ENCODE data around the gene MOAP1.
"Not testable (repeated sequence)": the region's sequence is repeated elsewhere in the genome, so short reads cannot be mapped to it uniquely, and the experiment has no call there.

MOAP1 gene, protein sequence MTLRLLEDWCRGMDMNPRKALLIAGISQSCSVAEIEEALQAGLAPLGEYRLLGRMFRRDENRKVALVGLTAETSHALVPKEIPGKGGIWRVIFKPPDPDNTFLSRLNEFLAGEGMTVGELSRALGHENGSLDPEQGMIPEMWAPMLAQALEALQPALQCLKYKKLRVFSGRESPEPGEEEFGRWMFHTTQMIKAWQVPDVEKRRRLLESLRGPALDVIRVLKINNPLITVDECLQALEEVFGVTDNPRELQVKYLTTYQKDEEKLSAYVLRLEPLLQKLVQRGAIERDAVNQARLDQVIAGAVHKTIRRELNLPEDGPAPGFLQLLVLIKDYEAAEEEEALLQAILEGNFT

DNA sequence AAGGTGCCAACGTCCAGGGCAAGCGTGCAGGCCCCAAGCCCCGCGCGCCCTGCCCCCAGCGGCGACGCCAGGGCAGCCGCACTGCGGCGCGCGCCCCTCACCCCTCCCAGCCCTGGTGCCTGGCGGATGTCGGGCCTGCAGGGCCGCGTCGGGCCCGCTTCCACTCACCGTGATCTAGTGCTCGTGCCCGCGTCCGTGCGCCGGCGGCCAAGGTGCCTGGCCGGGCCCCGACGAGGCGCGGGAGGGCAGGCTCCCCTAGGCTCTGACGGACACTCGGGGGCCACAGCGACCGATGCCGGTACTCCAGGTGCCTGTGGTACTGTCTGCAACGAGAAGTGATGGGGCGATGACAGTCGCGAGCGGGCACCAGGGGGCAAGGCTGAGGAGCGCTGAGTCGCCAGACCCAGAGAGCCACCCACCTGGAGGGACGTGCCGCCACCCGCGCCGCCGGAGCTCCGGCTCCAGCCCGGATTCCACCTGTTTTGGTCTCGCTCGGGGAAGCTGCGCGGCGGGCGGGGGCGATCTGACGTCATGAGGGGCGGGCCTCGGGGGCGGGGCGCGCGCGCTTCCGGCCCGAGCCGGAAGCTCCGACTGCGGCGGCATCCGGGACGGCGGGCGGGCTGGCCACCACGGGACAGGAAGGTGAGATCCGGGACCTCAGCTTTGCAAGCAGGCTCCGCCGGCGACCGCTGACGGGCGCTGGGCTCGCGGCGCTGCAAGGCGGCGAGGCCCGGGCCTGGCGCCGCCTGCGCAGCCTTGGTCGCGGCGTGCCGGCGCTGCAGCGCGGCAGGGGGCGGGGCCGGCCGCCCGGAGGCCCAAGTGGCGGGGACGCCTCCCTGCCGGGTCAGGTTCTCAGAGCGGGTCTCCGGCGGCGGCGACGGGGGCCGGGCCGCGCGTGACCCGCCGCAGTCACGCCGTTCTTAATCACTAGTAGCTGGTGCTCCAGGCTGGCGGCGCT, at the start of gene MOAP1, which contains the start of gene LYSET:
TSS of gene MOAP1 (minus strand) at position 507 of the 958 bp plus-strand sequence. CDS start 655 bp downstream, outside the sequence.
TSS of gene LYSET (plus strand) at position 927 of the 958 bp plus-strand sequence. CDS start 89 bp downstream, outside the sequence.
- TF ChIP-seq, protein P1, sequence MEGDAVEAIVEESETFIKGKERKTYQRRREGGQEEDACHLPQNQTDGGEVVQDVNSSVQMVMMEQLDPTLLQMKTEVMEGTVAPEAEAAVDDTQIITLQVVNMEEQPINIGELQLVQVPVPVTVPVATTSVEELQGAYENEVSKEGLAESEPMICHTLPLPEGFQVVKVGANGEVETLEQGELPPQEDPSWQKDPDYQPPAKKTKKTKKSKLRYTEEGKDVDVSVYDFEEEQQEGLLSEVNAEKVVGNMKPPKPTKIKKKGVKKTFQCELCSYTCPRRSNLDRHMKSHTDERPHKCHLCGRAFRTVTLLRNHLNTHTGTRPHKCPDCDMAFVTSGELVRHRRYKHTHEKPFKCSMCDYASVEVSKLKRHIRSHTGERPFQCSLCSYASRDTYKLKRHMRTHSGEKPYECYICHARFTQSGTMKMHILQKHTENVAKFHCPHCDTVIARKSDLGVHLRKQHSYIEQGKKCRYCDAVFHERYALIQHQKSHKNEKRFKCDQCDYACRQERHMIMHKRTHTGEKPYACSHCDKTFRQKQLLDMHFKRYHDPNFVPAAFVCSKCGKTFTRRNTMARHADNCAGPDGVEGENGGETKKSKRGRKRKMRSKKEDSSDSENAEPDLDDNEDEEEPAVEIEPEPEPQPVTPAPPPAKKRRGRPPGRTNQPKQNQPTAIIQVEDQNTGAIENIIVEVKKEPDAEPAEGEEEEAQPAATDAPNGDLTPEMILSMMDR (IDR thresholded peaks at IDR 0.05; ENCODE audit: poor library complexity, severe bottlenecking) = peak; percentile 42
- H3K27ac ChIP-seq (ENCODE audit: poor library complexity, severe bottlenecking) = peak within 1 kb of the TSS; percentile 83
- H3K27me3 ChIP-seq (ENCODE audit: insufficient read depth, poor library complexity, severe bottlenecking) = no peaks in the 10 kb centered on the region
- ATAC-seq (ENCODE audit: low read depth) (peak; percentile 83), DNase-seq (ENCODE audit: low spot score) (peak; percentile 92)
- no peaks in the 10 kb centered on the region for H3K9me3 ChIP-seq (ENCODE audit: severe bottlenecking)
- H3K4me3 ChIP-seq (ENCODE audit: severe bottlenecking) = peak within 1 kb of the TSS; percentile 75
- peaks cover 17% of the 10 kb centered on the region for H3K4me1 ChIP-seq (ENCODE audit: insufficient read depth, poor library complexity, severe bottlenecking)
- H3K36me3 ChIP-seq (ENCODE audit: low read depth) = peaks cover 52% of the 10 kb centered on the region

DNA sequence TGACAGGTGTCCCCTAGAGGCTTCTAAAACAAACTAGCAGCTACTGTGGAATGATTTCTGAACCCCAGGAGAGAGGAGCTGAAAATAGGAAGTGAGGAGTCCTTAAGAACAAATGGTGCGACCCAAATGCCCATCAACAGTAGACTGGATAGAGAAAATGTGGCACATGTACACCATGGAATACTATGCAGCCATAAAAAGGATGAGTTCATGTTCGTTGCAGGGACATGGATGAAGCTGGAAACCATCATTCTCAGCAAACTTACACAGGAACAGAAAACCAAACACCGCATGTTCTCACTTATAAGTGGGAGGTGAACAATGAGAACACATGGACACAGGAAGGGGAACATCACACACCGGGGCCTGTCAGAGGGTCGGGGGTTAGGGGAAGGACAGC, 48.4 kb upstream of the MOAP1 start:
- H3K36me3 ChIP-seq (ENCODE audit: low read depth); H3K27ac ChIP-seq (ENCODE audit: poor library complexity, severe bottlenecking); DNase-seq (ENCODE audit: low spot score); H3K9me3 ChIP-seq (ENCODE audit: severe bottlenecking); H3K4me1 ChIP-seq (ENCODE audit: insufficient read depth, poor library complexity, severe bottlenecking); H3K27me3 ChIP-seq (ENCODE audit: insufficient read depth, poor library complexity, severe bottlenecking); H3K4me3 ChIP-seq (ENCODE audit: severe bottlenecking); ATAC-seq (ENCODE audit: low read depth): not testable (repeated sequence)

DNA sequence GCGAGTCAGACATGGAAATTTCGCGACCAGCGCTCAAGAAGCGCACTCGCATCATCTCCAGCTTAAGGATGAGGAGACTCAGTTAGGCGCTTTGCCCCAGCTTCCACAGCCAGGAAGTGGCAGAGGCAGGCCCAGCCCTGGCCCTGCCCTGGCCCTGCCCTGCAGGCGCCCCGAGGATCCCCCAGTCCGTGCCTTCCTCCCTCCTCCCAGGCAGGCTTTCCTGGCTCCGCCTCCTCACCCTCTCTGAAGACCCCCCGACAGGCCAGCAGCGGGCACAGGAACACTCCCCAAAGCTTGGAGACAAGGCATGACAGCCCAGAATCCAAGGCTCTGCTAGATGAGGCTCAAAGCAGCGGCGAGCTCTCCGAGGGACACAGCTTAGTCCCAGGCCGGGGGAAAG, 47.5 kb upstream of the MOAP1 start:
- H3K27me3 ChIP-seq (ENCODE audit: insufficient read depth, poor library complexity, severe bottlenecking) = no peaks in the 10 kb centered on the region
- H3K36me3 ChIP-seq (ENCODE audit: low read depth) = peaks cover 17% of the 10 kb centered on the region
- H3K9me3 ChIP-seq (ENCODE audit: severe bottlenecking) = no peaks in the 10 kb centered on the region
- ATAC-seq (ENCODE audit: low read depth) (no peak), DNase-seq (ENCODE audit: low spot score) (no peak)
- H3K4me3 ChIP-seq (ENCODE audit: severe bottlenecking) = no peak overlapping the region
- H3K27ac ChIP-seq (ENCODE audit: poor library complexity, severe bottlenecking) = no peak overlapping the region
- TF ChIP-seq, protein P1 (IDR thresholded peaks at IDR 0.05; ENCODE audit: poor library complexity, severe bottlenecking) = no peak
- no peaks in the 10 kb centered on the region for H3K4me1 ChIP-seq (ENCODE audit: insufficient read depth, poor library complexity, severe bottlenecking)

DNA sequence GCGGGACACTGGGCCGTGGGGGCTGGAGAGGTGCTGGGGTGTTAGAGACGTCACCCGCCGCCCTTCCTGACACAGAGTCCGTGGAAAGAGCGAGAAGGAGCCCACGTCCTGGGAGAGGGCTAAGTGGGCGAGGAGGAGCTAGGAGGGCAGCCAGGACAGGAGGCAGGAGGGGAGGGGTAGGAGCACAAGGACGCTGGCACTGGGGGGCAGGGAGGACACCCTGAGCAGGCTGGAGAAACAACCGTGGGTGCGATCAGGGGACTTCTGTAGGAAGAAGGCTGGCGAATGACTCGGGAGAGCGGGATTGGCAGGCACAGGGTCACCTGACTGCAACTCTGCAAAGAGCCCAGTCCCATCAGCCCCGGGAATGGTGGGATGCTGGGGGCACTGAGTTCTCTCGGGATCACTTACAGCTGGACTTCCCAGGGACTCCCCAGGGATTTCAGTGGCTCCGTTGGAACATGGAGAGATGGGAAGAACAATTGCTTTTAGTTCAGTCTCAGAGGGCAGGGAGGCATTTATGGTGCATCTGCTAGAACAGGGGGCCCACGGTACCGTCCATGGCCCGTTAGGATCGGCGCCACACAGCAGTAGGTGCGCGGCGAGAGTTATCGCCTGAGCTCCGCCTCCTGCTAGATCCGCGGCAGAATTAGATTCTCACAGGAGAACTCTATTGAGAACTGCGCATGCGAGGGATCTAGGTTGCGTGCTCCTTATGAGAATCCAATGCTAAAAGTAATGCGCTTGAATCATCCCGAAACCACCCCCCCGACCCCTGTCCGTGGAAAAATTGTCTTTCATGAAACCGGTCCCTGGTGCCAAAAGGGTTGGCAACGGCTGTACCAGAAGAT, 46.7 kb upstream of the MOAP1 start:
- peak overlapping the region; percentile 27 for H3K4me3 ChIP-seq (ENCODE audit: severe bottlenecking)
- no peaks in the 10 kb centered on the region for H3K27me3 ChIP-seq (ENCODE audit: insufficient read depth, poor library complexity, severe bottlenecking)
- no peaks in the 10 kb centered on the region for H3K9me3 ChIP-seq (ENCODE audit: severe bottlenecking)
- TF ChIP-seq, protein P1 (IDR thresholded peaks at IDR 0.05; ENCODE audit: poor library complexity, severe bottlenecking) = no peak
- DNase-seq (ENCODE audit: low spot score) (no peak), ATAC-seq (ENCODE audit: low read depth) (peak; percentile 60)
- H3K27ac ChIP-seq (ENCODE audit: poor library complexity, severe bottlenecking) = no peak overlapping the region
- H3K4me1 ChIP-seq (ENCODE audit: insufficient read depth, poor library complexity, severe bottlenecking) = no peaks in the 10 kb centered on the region
- H3K36me3 ChIP-seq (ENCODE audit: low read depth) = peaks cover 21% of the 10 kb centered on the region
